GM21723 (cell line): ENCODE data around the gene NEURL1.

Experiments
- ATAC-seq: cut with Tn5 transposase; IDR thresholded peaks from one replicate; pipeline ENCODE4 v1.9.1; 2021; ENCODE audit warnings: mild to moderate bottlenecking, moderate library complexity; ENCODE audit not compliant: unreplicated experiment

NEURL1 gene

DNA sequence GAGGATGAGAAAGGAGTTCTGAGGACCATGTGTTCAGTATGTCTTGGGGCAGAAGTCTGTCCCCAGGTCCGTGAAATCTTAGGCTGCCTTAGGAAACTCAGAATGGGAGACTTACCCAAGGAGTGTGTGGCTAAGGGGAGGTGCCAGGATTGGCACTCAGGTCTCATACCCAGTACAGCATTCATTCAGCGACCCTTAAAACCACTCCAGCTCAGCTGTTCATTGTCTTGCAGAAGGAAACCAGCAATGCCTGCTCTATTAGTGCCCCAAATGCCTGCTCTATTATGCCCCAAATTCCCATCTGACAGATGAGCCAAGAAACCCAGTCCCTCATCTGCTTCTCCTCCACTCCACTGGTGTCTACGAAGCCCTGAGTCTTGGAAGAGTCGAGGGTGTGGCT, 147.8 kb downstream of the NEURL1 start:
- ATAC-seq, result no peak
